HepG2 (cell line): ENCODE measurements around the gene ANO10.

Experiments
- CREB1 ChIP-seq, 2 experiments: fragments of 450-650 bp in 1 of 2; IDR thresholded peaks; 2 replicates each; pipeline ENCODE4 v1.6.1; 2016 to 2017; ENCODE audit warnings: control low read depth in 1 of 2, mild to moderate bottlenecking in 1 of 2, missing compliant biosample characterization in 1 of 2, missing genetic modification characterization in 1 of 2
- FOXO1 ChIP-seq: sonication (generic); formaldehyde crosslinking; IDR thresholded peaks from 2 replicates; pipeline ENCODE4 v1.4.0; 2020; ENCODE audit warnings: missing genetic modification reagents
- SP1 ChIP-seq, 2 experiments: fragments of 450-650 bp in 1 of 2; sonication (generic) in 1 of 2; formaldehyde crosslinking in 1 of 2; IDR thresholded peaks; 2 replicates each; pipeline versions ENCODE4 v1.4.0 to v1.6.1; 2016 to 2020; ENCODE audit warnings: missing genetic modification reagents in 1 of 2

DNA sequence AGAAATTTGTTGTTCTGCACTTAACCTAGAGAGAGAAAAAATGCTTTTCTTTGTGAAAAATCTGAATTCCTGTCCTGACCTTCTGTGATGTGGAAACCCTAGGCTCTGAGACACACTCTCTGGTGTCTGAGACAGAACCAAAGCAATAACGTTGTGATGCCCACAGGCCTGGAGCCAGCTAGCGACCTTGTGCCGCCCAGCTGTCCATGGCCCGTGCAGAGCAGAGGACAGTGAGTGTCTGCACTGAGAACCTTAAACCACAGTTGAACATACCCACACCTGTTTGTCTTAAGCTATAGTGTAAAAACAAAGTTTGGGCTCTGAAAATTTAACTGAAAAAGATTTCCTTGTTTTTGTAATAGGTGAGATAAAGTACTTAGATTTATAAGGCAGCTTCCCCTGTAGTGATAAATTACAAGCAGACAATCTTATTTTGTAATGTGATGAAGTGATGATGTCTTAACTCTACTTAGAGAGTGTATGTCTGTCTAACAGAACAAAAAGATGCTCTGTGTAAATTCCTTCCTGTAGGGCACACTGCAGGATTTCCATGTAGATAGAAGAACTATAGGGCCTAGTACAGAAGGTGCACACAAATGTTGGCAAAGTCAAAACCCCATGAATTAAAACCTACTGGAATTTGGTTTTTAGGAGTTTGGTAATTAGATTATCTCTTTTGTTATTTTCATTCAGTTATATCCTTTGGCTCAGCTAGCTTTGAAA lies 272.8 kb downstream of the ANO10 start:
- TF ChIP-seq SP1 (IDR thresholded peaks at IDR 0.05) (no peak), SP1 (CRISPR knock-in tag; IDR thresholded peaks at IDR 0.05) (no peak), FOXO1 (CRISPR knock-in tag) (no peak), CREB1 (IDR thresholded peaks at IDR 0.05) (no peak), CREB1 (CRISPR knock-in tag; IDR thresholded peaks at IDR 0.05) (no peak)
